ENCODE results near the gene PATJ. TPM values are rescaled to one million over a fixed set of nuclear protein-coding genes. Genes with fewer than 3 reads are reported as not detected.

The PATJ gene
- total RNA-seq, 1 experiment from 2014 or later: 48.8 TPM

- H3K4me1 ChIP-seq (ENCODE audit: control insufficient read depth in 1 of 2, insufficient read depth in 2 of 2, low read length in 2 of 2): no peaks in the 10 kb centered on the region
- H4K20me1 ChIP-seq (ENCODE audit: insufficient read depth): no peaks in the 10 kb centered on the region
- H2AFZ ChIP-seq (ENCODE audit: low read depth, low read length, poor library complexity, severe bottlenecking): no peak overlapping the region
- H3K4me2 ChIP-seq (ENCODE audit: low read length): no peak overlapping the region
- H3K27ac ChIP-seq (ENCODE audit: low read depth, low read length): no peak overlapping the region
- H3K27me3 ChIP-seq (ENCODE audit: insufficient read depth, low read length): no peaks in the 10 kb centered on the region
- intact Hi-C loops (cut with micrococcal nuclease): no loop called here
- H3K79me2 ChIP-seq (ENCODE audit: insufficient read depth, low read length): no peaks in the 10 kb centered on the region
- TF ChIP-seq ZNF274 (IDR thresholded peaks at IDR 0.05; ENCODE audit: low read depth, low read length): no peak
- TF ChIP-seq YY1 (IDR thresholded peaks at IDR 0.05; ENCODE audit: extremely low read depth, insufficient replicate concordance, low read depth, low read length): no peak
- no peak for TF ChIP-seq ZFX (IDR thresholded peaks at IDR 0.05)
- TF ChIP-seq, protein P1, sequence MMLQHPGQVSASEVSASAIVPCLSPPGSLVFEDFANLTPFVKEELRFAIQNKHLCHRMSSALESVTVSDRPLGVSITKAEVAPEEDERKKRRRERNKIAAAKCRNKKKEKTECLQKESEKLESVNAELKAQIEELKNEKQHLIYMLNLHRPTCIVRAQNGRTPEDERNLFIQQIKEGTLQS (IDR thresholded peaks at IDR 0.05): no peak
- TF ChIP-seq, protein P2, sequence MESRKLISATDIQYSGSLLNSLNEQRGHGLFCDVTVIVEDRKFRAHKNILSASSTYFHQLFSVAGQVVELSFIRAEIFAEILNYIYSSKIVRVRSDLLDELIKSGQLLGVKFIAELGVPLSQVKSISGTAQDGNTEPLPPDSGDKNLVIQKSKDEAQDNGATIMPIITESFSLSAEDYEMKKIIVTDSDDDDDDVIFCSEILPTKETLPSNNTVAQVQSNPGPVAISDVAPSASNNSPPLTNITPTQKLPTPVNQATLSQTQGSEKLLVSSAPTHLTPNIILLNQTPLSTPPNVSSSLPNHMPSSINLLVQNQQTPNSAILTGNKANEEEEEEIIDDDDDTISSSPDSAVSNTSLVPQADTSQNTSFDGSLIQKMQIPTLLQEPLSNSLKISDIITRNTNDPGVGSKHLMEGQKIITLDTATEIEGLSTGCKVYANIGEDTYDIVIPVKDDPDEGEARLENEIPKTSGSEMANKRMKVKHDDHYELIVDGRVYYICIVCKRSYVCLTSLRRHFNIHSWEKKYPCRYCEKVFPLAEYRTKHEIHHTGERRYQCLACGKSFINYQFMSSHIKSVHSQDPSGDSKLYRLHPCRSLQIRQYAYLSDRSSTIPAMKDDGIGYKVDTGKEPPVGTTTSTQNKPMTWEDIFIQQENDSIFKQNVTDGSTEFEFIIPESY (IDR thresholded peaks at IDR 0.05; ENCODE audit: extremely low read depth, insufficient replicate concordance, low read length): no peak
- TF ChIP-seq CBX3 (IDR thresholded peaks at IDR 0.05; ENCODE audit: low read depth): no peak
- TF ChIP-seq POLR2A (IDR thresholded peaks at IDR 0.05; ENCODE audit: borderline replicate concordance, extremely low read depth, insufficient read depth, insufficient read length): no peak
- TF ChIP-seq POLR2AphosphoS5 (IDR thresholded peaks at IDR 0.05; ENCODE audit: low read depth, low read length): no peak
- TF ChIP-seq EZH2phosphoT487 (IDR thresholded peaks at IDR 0.05; ENCODE audit: borderline replicate concordance): no peak
- no peak for TF ChIP-seq FOSL1 (IDR thresholded peaks at IDR 0.05; ENCODE audit: low read depth)
- TF ChIP-seq CEBPB (IDR thresholded peaks at IDR 0.05; ENCODE audit: low read depth): no peak
- no peak for TF ChIP-seq REST (IDR thresholded peaks at IDR 0.05; ENCODE audit: low read depth)
- TF ChIP-seq SRF (IDR thresholded peaks at IDR 0.05; ENCODE audit: low read depth): no peak
- TF ChIP-seq SP1 (IDR thresholded peaks at IDR 0.05; ENCODE audit: low read depth): no peak
- no peak for TF ChIP-seq ELF1 (IDR thresholded peaks at IDR 0.05; ENCODE audit: borderline replicate concordance, low read depth)
- TF ChIP-seq, protein P3, sequence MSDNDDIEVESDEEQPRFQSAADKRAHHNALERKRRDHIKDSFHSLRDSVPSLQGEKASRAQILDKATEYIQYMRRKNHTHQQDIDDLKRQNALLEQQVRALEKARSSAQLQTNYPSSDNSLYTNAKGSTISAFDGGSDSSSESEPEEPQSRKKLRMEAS (IDR thresholded peaks at IDR 0.05): no peak
- TF ChIP-seq EZH2 (IDR thresholded peaks at IDR 0.05): no peak
- TF ChIP-seq SIN3A (IDR thresholded peaks at IDR 0.05; ENCODE audit: low read depth): no peak
- BruUV-seq (replicated peaks): no TSS peak
- peaks cover 0 to 4% of the 10 kb centered on the region in 2 experiments; a peak in 1 of 4 replicates for H3K36me3 ChIP-seq (ENCODE audit: control insufficient read depth in 1 of 2, insufficient read depth in 2 of 2, low read length in 2 of 2)
- H3K9me2 ChIP-seq (ENCODE audit: insufficient read depth): no peaks in the 10 kb centered on the region
- ChIA-PET RAD21 (ENCODE audit: low non-redundant PET in 1 of 2, low total read pairs in 2 of 2, uncharacterized antibody in 2 of 2, unreplicated experiment in 2 of 2) (no interaction called here), CTCF (no interaction called here), POLR2A (no interaction called here)
- no peak overlapping the region for H3K4me3 ChIP-seq (replicated peaks in 1 of 2; ENCODE audit: low read depth in 1 of 2, low read length in 2 of 2)
- peaks cover 0 to 8% of the 10 kb centered on the region in 2 experiments; a peak in 1 of 4 replicates for H3K9me3 ChIP-seq (ENCODE audit: control insufficient read depth in 1 of 2, insufficient read depth in 1 of 2, low read depth in 1 of 2, low read length in 2 of 2)
- no peak for DNase-seq (ENCODE audit: low read depth, low spot score)
- no peak overlapping the region for H3K9ac ChIP-seq (ENCODE audit: low read length)
- ATAC-seq: no peak
These were observed 131.3 kb downstream of the PATJ start for GRCh38 chr1:61873581-61873980.
